Gastrocnemius medialis (tissue), 4 donors: ENCODE measurements around the gene SDHA. TPM values are rescaled to one million over a fixed set of nuclear protein-coding genes. Genes with fewer than 3 reads are reported as not detected.

ENCODE experiments used
- ATAC-seq, 2 donors: fragments of 150-250 bp; one replicate each; pipeline ENCODE4 v1.9.1; 2016
- DNase-seq, 2 donors: peaks; one replicate each; pipeline ENCODE4 v3.0.0-alpha.2; 2019
- H3K27ac ChIP-seq, 4 donors: fragments of 200-600 bp; sonication (generic); 1 replicate in 1 of 4; 2 replicates in 3 of 4; pipeline ENCODE4 v1.5.1; 2016 to 2018; ENCODE audit warnings: mild to moderate bottlenecking in 2 of 4, moderate library complexity in 1 of 4
- H3K27me3 ChIP-seq, 3 donors: fragments of 200-600 bp; sonication (generic) in 2 of 3; 1 replicate in 1 of 3; 2 replicates in 2 of 3; pipeline versions ENCODE4 v1.5.1 to v1.6.0; 2016 to 2019; ENCODE audit warnings: mild to moderate bottlenecking in 1 of 3, moderate library complexity in 1 of 3
- H3K36me3 ChIP-seq, 2 donors: fragments of 200-600 bp; sonication (generic) in 1 of 2; one replicate each; pipeline ENCODE4 v1.5.1; 2017 to 2018
- H3K4me1 ChIP-seq, 2 donors: fragments of 200-600 bp; sonication (generic) in 1 of 2; one replicate each; pipeline ENCODE4 v1.5.1; 2016 to 2017; ENCODE audit warnings: mild to moderate bottlenecking in 2 of 2
- H3K4me3 ChIP-seq, 4 donors: fragments of 200-600 bp; sonication (generic) in 3 of 4; 1 replicate in 1 of 4; 2 replicates in 3 of 4; pipeline ENCODE4 v1.5.1; 2016 to 2019; ENCODE audit warnings: mild to moderate bottlenecking in 2 of 4
- H3K9me3 ChIP-seq, 3 donors: fragments of 200-600 bp; sonication (generic) in 2 of 3; 1 replicate in 1 of 3; 2 replicates in 2 of 3; pipeline ENCODE4 v1.5.1; 2016 to 2019
- CTCF ChIP-seq, 5 experiments: fragments of 450-650 bp in 3 of 5; fragments of 200-600 bp in 2 of 5; sonication (generic) in 2 of 5; IDR thresholded peaks in 4 of 5; conservative IDR thresholded peaks in 1 of 5; 1 replicate in 4 of 5; 2 replicates in 1 of 5; pipeline ENCODE4 v1.5.1; 2016 to 2019; ENCODE audit warnings: antibody characterized with exemption in 5 of 5, mild to moderate bottlenecking in 3 of 5, moderate library complexity in 3 of 5
- POLR2A ChIP-seq, 2 donors: fragments of 450-650 bp; IDR thresholded peaks; one replicate each; pipeline ENCODE4 v1.6.1; 2017; ENCODE audit warnings: antibody characterized with exemption in 2 of 2, mild to moderate bottlenecking in 2 of 2, moderate library complexity in 2 of 2
- in situ Hi-C, 4 donors: fragments of 200-750 bp; cut with MboI; loops; one replicate each; pipeline versions ENCODE4 v1.15.0 to v1.8.0; 2017; ENCODE audit warnings: low sequenced_read_pairs in 4 of 4
- intact Hi-C: fragments of 100-400 bp; cut with DNase I; formaldehyde crosslinking; loops from one replicate; pipeline ENCODE4 v1.15.1; 2023; ENCODE audit warnings: low total_unique reads
- total RNA-seq, 4 donors: library from RNA; depleted of rRNA; stranded (reverse); fragments of >200 nt; gene quantifications; one replicate each; pipeline versions ENCODE4 v1.1.0 to v1.2.3, GENCODE V29; 2016

The SDHA gene
- total RNA-seq, 4 donors from 2014 or later = 146 to 277 (median 207) TPM

GRCh38 chr5:305459-305858 is 87.3 kb downstream of the SDHA start:
- H3K9me3 ChIP-seq = no peaks in the 10 kb centered on the region
- intact Hi-C loops (no loop called here), in situ Hi-C loops (no loop called here)
- H3K27ac ChIP-seq = no peak overlapping the region
- TF ChIP-seq POLR2A (IDR thresholded peaks at IDR 0.05) = no peak
- TF ChIP-seq CTCF (IDR thresholded peaks at IDR 0.05 in 4 of 5, conservative IDR thresholded peaks at IDR 0.05 in 1 of 5) = no peak
- no peak for ATAC-seq
- H3K4me1 ChIP-seq = no peaks in the 10 kb centered on the region
- no peak for DNase-seq
- peaks cover 0 to 16% of the 10 kb centered on the region in 2 donors for H3K36me3 ChIP-seq
- H3K4me3 ChIP-seq = no peak overlapping the region
- no peaks in the 10 kb centered on the region for H3K27me3 ChIP-seq

GRCh38 chr5:306011-306805 is 88.1 kb downstream of the SDHA start:
- DNase-seq (no peak), ATAC-seq (no peak)
- no peaks in the 10 kb centered on the region for H3K4me1 ChIP-seq
- H3K27me3 ChIP-seq = no peaks in the 10 kb centered on the region
- in situ Hi-C loops (no loop called here), intact Hi-C loops (no loop called here)
- H3K4me3 ChIP-seq = no peak overlapping the region
- no peaks in the 10 kb centered on the region for H3K9me3 ChIP-seq
- H3K36me3 ChIP-seq = peaks cover 0 to 19% of the 10 kb centered on the region in 2 donors
- no peak overlapping the region for H3K27ac ChIP-seq
- TF ChIP-seq CTCF (IDR thresholded peaks at IDR 0.05 in 4 of 5, conservative IDR thresholded peaks at IDR 0.05 in 1 of 5) (no peak), POLR2A (IDR thresholded peaks at IDR 0.05) (no peak)

Other genes starting within 250 kb of the SDHA start
- not detected for gene PLEKHG4B, start 126.2 kb upstream of the SDHA start, total RNA-seq
- 10 to 100 TPM; 11.6 to 39.0 (median 27.2) TPM for gene LRRC14B, start 26.8 kb upstream of the SDHA start, total RNA-seq
- gene CCDC127, start 167 bp upstream of the SDHA start, total RNA-seq = 10 to 100 TPM in 1 of 4 donors, 1 to 10 TPM in 3; 5.7 to 11.1 (median 7.8) TPM
- 10 to 100 TPM; 34.1 to 53.3 (median 43.0) TPM for gene PDCD6, start 53.3 kb downstream of the SDHA start, total RNA-seq
- 1 to 10 TPM in 1 of 4 donors, under 1 TPM in 2, not detected in 1; 0.05 to 1.3 (median 0.18) TPM for gene AHRR, start 103.4 kb downstream of the SDHA start, total RNA-seq
- 10 to 100 TPM; 44.3 to 81.7 (median 54.0) TPM for gene EXOC3, start 224.9 kb downstream of the SDHA start, total RNA-seq